GM12873 (cell line): Measurements from ENCODE around the gene SARNP.
A peak's percentile ranks its signal among the peaks of the same experiment; 100 is the strongest.

Experiments used
- CTCF ChIP-seq: IDR thresholded peaks from 2 replicates; pipeline ENCODE4 v1.5.1; 2012; ENCODE audit warnings: low read depth, mild to moderate bottlenecking, moderate library complexity, low read length, control low read depth; ENCODE audit not compliant: insufficient read depth; ENCODE audit errors: missing control alignments

SARNP gene

GRCh38 chr12:55724940-55725309 is 92.6 kb downstream of the SARNP start:
- no peak for TF ChIP-seq CTCF

GRCh38 chr12:55724226-55724939 is 93.1 kb downstream of the SARNP start:
- TF ChIP-seq CTCF: peak; percentile 79

- no peak for TF ChIP-seq CTCF
Observed at GRCh38 chr12:55723516-55724225, 93.9 kb downstream of the SARNP start.

GRCh38 chr12:55722948-55723347 is 94.6 kb downstream of the SARNP start:
- no peak for TF ChIP-seq CTCF

GRCh38 chr12:55721601-55722213 is 95.8 kb downstream of the SARNP start:
- TF ChIP-seq CTCF: no peak

- TF ChIP-seq CTCF: peak; percentile 56
Observed at GRCh38 chr12:55720894-55721444, 96.6 kb downstream of the SARNP start.

GRCh38 chr12:55720071-55720564 is 97.4 kb downstream of the SARNP start, which contains the start of gene RDH5:
RDH5 (plus strand) TSS chr12:55720393; CDS start chr12:55721185, 792 bp downstream.
- TF ChIP-seq CTCF: no peak
